Activated CD4-positive, alpha-beta T cell treated with anti-CD3 and anti-CD28 coated beads, Interleukin-2, amount 10 ng/mL, durations not matched to agents 7 days and 5 days (primary cell): ENCODE data around the gene PRKAR2B. TPM values are rescaled to one million over a fixed set of nuclear protein-coding genes. Genes with fewer than 3 reads are reported as not detected.

Source experiments
- CTCF ChIA-PET: fragments of 350-600 bp; sonication (Branson Sonifier 250); formaldehyde crosslinking; loops from one replicate; lab custom pipeline; 2021; ENCODE audit warnings: antibody characterized with exemption; lab: Charles Lee
- POLR2A ChIA-PET: fragments of 350-600 bp; sonication (Branson Sonifier 250); formaldehyde crosslinking; loops from one replicate; lab custom pipeline; 2021; ENCODE audit warnings: antibody characterized with exemption; lab: Charles Lee
- DNase-seq: peaks from one replicate; pipeline ENCODE4 v3.0.0-alpha.2; 2020
- H3K27ac Mint-ChIP-seq: one replicate; pipeline ENCODE4 v1.8.0; 2021; ENCODE audit warnings: mild to moderate bottlenecking, moderate library complexity, mixed read lengths
- H3K27me3 Mint-ChIP-seq: one replicate; pipeline ENCODE4 v1.8.0; 2021; ENCODE audit warnings: mixed read lengths
- H3K36me3 Mint-ChIP-seq: one replicate; pipeline ENCODE4 v1.8.0; 2021; ENCODE audit warnings: low read depth, mixed read lengths
- H3K4me1 Mint-ChIP-seq: one replicate; pipeline ENCODE4 v1.8.0; 2021; ENCODE audit warnings: mixed read lengths
- H3K4me3 Mint-ChIP-seq: one replicate; pipeline ENCODE4 v1.8.0; 2021; ENCODE audit warnings: mild to moderate bottlenecking, moderate library complexity, mixed read lengths
- H3K9me3 Mint-ChIP-seq: one replicate; pipeline ENCODE4 v1.8.0; 2021; ENCODE audit warnings: mixed read lengths
- total RNA-seq, 2 experiments: library from RNA; stranded (reverse); gene quantifications; one replicate each; pipeline ENCODE4 v1.2.3, GENCODE V29; 2021

The PRKAR2B gene
- total RNA-seq, 2 experiments from 2014 or later = 1.2 to 1.4 TPM

DNA sequence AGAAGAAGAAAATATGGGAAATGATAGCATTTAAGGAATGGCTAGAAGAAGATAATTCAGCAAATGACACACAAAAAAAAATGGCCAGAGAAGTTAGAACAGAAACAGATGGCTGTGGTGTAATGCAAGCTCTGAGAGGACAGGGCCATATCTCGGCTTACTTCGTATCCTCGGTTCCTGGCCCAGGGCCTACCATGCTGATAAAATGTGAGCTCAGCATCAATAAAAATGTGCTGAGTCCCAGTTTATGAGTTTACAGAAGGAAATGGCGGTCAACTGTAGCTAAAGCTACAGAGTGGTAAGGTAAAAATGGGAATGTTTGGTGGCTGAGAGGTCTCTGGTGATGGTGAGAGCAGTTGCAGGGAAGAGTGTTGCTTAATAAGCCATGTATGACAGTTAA is 165.1 kb downstream of the PRKAR2B start:
- Mint-ChIP-seq H3K4me3 (no peak overlapping the region), H3K36me3 (peaks cover 40% of the 10 kb centered on the region), H3K4me1 (no peaks in the 10 kb centered on the region), H3K27me3 (no peaks in the 10 kb centered on the region), H3K9me3 (peaks cover 9% of the 10 kb centered on the region), H3K27ac (no peak overlapping the region)
- DNase-seq = no peak
- CTCF ChIA-PET = interaction anchor here (1.2 kb wide), 1 partner anchor 409 kb away, joined by 3 read pairs; no protein-coding TSS in a partner anchor
- POLR2A ChIA-PET = no interaction called here

DNA sequence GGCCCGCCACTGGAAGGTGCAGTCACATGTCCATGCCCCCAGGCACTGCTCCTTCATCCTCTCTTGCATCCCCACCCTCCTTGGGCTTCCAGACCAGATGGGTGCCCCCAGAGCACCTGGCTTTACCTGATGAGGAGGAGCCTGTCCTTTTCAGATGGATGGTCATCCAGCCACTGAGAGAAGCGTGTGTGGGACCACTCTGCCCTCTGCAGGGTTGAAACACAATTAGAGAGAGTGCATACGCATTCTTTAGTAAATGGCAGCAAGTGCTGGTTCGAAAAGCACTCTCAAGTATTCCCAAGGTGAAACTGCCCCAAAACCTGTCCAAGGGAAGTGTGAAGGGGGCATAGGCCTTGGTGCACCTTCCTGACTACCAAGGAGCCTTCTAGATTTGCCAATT is 165.9 kb downstream of the PRKAR2B start:
- Mint-ChIP-seq H3K36me3 (peaks cover 37% of the 10 kb centered on the region), H3K4me1 (no peaks in the 10 kb centered on the region), H3K9me3 (peaks cover 11% of the 10 kb centered on the region), H3K27ac (no peak overlapping the region), H3K27me3 (no peaks in the 10 kb centered on the region), H3K4me3 (no peak overlapping the region)
- DNase-seq = no peak
- POLR2A ChIA-PET = no interaction called here
- CTCF ChIA-PET = no interaction called here

Other genes with a start within 250 kb of the PRKAR2B start
- 10 to 100 TPM; 42.9 to 51.6 TPM for gene PIK3CG, start 179.4 kb upstream of the PRKAR2B start, total RNA-seq
- 10 to 100 TPM; 34.4 to 34.8 TPM for gene HBP1, start 124.3 kb downstream of the PRKAR2B start, total RNA-seq